Panc1 (cell line): Measurements from ENCODE around the gene PHF20. TPM values are rescaled to one million over a fixed set of nuclear protein-coding genes. Genes with fewer than 3 reads are reported as not detected.
A peak's percentile ranks its signal among the peaks of the same experiment; 100 is the strongest.

ENCODE experiments used
- ATAC-seq: fragments of 200-7000 bp; cut with Tn5 transposase; 2 replicates; pipeline ENCODE4 v1.9.1; 2020; ENCODE audit warnings: mild to moderate bottlenecking, moderate library complexity
- BruUV-seq: library from RNA; stranded (reverse); fragments of 400-500 nt; replicated peaks from 2 replicates; lab custom pipeline; 2021; lab: Mats Ljungman, UMichigan
- CTCF ChIA-PET: fragments of 300-600 bp; sonication (Branson Sonifier 250); formaldehyde crosslinking; loops from one replicate; lab custom pipeline; 2022; ENCODE audit warnings: antibody characterized with exemption; lab: Charles Lee
- POLR2A ChIA-PET: fragments of 300-600 bp; sonication (Branson Sonifier 250); formaldehyde crosslinking; loops from one replicate; lab custom pipeline; 2022; ENCODE audit warnings: antibody characterized with exemption; lab: Charles Lee
- DNase-seq: peaks from one replicate; pipeline ENCODE4 v3.0.0-alpha.2; 2010; ENCODE audit warnings: low read depth, low spot score
- H3K27ac ChIP-seq: 2 replicates; pipeline ENCODE4 v1.5.1; 2011; ENCODE audit warnings: mild to moderate bottlenecking, low read length, inconsistent platforms
- H3K27me3 ChIP-seq: fragments of 200-500 bp; sonication (Bioruptor generic); 2 replicates; pipeline ENCODE4 v1.6.0; 2014; ENCODE audit warnings: low read length, inconsistent platforms; ENCODE audit not compliant: control insufficient read depth, insufficient read depth
- H3K36me3 ChIP-seq: fragments of 200-500 bp; sonication (Bioruptor generic); 2 replicates; pipeline ENCODE4 v1.5.1; 2014; ENCODE audit warnings: inconsistent platforms, mild to moderate bottlenecking, low read length, moderate library complexity; ENCODE audit not compliant: control insufficient read depth, insufficient read depth
- H3K4me1 ChIP-seq: 2 replicates; pipeline ENCODE4 v1.5.1; 2011; ENCODE audit warnings: inconsistent platforms, mild to moderate bottlenecking, low read length, moderate library complexity; ENCODE audit not compliant: control insufficient read depth, insufficient read depth
- H3K4me3 ChIP-seq, 2 experiments: 2 replicates each; pipeline ENCODE4 v1.5.1; 2011 to 2012; ENCODE audit warnings: low read depth in 2 of 2, low read length in 2 of 2, mild to moderate bottlenecking in 2 of 2, inconsistent platforms in 1 of 2, moderate library complexity in 1 of 2
- H3K9me3 ChIP-seq: fragments of 200-500 bp; sonication (Bioruptor generic); 2 replicates; pipeline ENCODE4 v1.5.1; 2014; ENCODE audit warnings: low read depth, mild to moderate bottlenecking, inconsistent platforms, low read length, moderate library complexity; ENCODE audit not compliant: control insufficient read depth, insufficient read depth
- POLR2AphosphoS5 ChIP-seq: IDR thresholded peaks from 2 replicates; pipeline ENCODE4 v1.6.1; 2012; ENCODE audit warnings: mild to moderate bottlenecking, low read depth, low read length, moderate library complexity
- SIN3A ChIP-seq: IDR thresholded peaks from 2 replicates; pipeline ENCODE4 v1.6.1; 2012; ENCODE audit warnings: low read depth, mild to moderate bottlenecking, low read length, moderate library complexity, borderline replicate concordance; ENCODE audit not compliant: insufficient read depth
- TCF7L2 ChIP-seq: IDR thresholded peaks from 2 replicates; pipeline ENCODE4 v1.6.1; 2011; ENCODE audit warnings: mild to moderate bottlenecking, low read depth, low read length, inconsistent platforms
- in situ Hi-C: cut with HindIII; loops from 2 replicates; pipeline ENCODE4 v1.10.0; 2016; ENCODE audit warnings: low sequenced_read_pairs, low pct_unique_long_range_greater_than_20kb
- intact Hi-C: fragments of 100-400 bp; cut with micrococcal nuclease; formaldehyde crosslinking; loops from one replicate; pipeline ENCODE4 v1.10.0; 2022; ENCODE audit not compliant: unreplicated experiment
- total RNA-seq: library from RNA; stranded (reverse); gene quantifications from one replicate; pipeline ENCODE4 v1.2.1, GENCODE V29; 2021; ENCODE audit not compliant: unreplicated experiment
- TF ChIP-seq, protein P1 (sequence below): fragments of 450-650 bp; IDR thresholded peaks from 2 replicates; pipeline ENCODE4 v1.5.1; 2017; ENCODE audit warnings: mild to moderate bottlenecking
- TF ChIP-seq, protein P2 (sequence below), 2 experiments: IDR thresholded peaks; 2 replicates each; pipeline ENCODE4 v1.6.1; 2011 to 2012; ENCODE audit warnings: low read depth in 2 of 2, control low read depth in 1 of 2, low read length in 1 of 2, mild to moderate bottlenecking in 1 of 2, moderate library complexity in 1 of 2; ENCODE audit not compliant: insufficient read depth in 1 of 2

PHF20 gene
- total RNA-seq, 1 experiment from 2014 or later, result 51.5 TPM

DNA sequence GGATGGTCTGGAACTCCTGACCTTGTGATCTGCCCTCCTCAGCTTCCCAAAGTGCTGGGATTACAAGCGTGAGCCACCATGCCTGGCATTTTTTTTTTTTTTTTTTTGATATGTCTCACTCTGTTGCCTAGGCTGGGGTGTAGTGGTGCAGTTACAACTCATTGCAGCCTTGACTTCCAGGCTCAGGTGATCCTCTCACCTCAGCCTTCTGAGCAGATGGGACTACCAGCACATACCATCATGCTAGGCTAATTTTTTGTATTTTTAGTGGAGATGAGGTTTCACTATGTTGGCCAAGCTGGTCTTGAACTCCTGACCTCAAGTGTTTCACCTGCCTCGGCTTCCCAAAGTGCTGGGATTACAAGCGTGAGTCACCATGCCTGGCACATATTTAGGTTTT lies 34.3 kb downstream of the PHF20 start:
- H3K36me3 ChIP-seq, result no peaks in the 10 kb centered on the region; the same call in 1 of the 2 replicates
- no TSS peak for BruUV-seq

DNA sequence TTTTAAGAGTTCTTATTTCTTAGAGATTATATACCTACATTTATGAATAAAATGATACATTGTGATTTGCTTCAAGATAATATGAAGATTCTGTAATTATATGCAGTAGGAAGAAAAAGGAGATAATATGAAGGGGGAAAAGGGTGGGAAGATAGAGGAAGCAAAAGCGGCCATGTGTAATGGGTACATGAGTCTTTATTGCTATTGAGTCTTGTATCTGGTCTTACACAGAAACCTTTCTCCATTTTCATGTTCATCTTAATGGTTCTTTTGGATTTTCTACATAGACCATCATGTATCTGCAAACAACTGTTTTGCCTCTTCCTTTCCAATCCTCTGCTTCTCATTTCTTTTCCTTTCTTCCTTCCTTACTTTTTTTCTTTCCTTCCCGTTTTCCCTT lies 36.1 kb downstream of the PHF20 start:
- POLR2A ChIA-PET, result no interaction called here
- no peaks in the 10 kb centered on the region for H3K4me1 ChIP-seq
- H3K36me3 ChIP-seq, result no peaks in the 10 kb centered on the region
- no peak overlapping the region for H3K4me3 ChIP-seq
- in situ Hi-C loops, result no loop called here
- DNase-seq (no peak), ATAC-seq (no peak)
- CTCF ChIA-PET, result no interaction called here
- no peaks in the 10 kb centered on the region for H3K9me3 ChIP-seq
- intact Hi-C loops, result no loop called here
- no peaks in the 10 kb centered on the region for H3K27me3 ChIP-seq
- TF ChIP-seq, protein P1, sequence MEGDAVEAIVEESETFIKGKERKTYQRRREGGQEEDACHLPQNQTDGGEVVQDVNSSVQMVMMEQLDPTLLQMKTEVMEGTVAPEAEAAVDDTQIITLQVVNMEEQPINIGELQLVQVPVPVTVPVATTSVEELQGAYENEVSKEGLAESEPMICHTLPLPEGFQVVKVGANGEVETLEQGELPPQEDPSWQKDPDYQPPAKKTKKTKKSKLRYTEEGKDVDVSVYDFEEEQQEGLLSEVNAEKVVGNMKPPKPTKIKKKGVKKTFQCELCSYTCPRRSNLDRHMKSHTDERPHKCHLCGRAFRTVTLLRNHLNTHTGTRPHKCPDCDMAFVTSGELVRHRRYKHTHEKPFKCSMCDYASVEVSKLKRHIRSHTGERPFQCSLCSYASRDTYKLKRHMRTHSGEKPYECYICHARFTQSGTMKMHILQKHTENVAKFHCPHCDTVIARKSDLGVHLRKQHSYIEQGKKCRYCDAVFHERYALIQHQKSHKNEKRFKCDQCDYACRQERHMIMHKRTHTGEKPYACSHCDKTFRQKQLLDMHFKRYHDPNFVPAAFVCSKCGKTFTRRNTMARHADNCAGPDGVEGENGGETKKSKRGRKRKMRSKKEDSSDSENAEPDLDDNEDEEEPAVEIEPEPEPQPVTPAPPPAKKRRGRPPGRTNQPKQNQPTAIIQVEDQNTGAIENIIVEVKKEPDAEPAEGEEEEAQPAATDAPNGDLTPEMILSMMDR, result no peak
- TF ChIP-seq, protein P2, sequence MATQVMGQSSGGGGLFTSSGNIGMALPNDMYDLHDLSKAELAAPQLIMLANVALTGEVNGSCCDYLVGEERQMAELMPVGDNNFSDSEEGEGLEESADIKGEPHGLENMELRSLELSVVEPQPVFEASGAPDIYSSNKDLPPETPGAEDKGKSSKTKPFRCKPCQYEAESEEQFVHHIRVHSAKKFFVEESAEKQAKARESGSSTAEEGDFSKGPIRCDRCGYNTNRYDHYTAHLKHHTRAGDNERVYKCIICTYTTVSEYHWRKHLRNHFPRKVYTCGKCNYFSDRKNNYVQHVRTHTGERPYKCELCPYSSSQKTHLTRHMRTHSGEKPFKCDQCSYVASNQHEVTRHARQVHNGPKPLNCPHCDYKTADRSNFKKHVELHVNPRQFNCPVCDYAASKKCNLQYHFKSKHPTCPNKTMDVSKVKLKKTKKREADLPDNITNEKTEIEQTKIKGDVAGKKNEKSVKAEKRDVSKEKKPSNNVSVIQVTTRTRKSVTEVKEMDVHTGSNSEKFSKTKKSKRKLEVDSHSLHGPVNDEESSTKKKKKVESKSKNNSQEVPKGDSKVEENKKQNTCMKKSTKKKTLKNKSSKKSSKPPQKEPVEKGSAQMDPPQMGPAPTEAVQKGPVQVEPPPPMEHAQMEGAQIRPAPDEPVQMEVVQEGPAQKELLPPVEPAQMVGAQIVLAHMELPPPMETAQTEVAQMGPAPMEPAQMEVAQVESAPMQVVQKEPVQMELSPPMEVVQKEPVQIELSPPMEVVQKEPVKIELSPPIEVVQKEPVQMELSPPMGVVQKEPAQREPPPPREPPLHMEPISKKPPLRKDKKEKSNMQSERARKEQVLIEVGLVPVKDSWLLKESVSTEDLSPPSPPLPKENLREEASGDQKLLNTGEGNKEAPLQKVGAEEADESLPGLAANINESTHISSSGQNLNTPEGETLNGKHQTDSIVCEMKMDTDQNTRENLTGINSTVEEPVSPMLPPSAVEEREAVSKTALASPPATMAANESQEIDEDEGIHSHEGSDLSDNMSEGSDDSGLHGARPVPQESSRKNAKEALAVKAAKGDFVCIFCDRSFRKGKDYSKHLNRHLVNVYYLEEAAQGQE (IDR thresholded peaks at IDR 0.05; ENCODE audit: insufficient read depth in 1 of 2, low read depth in 2 of 2, low read length in 1 of 2), result no peak
- TF ChIP-seq POLR2AphosphoS5 (no peak), SIN3A (no peak), TCF7L2 (no peak)
- TSS peak; percentile 58 for BruUV-seq
- H3K27ac ChIP-seq, result no peak overlapping the region

More for the DNA sequence above, 34.3 kb downstream of the PHF20 start:
- ChIA-PET CTCF (no interaction called here), POLR2A (no interaction called here)
- Histone ChIP-seq H3K4me3 (no peak overlapping the region), H3K27ac (no peak overlapping the region), H3K27me3 (no peaks in the 10 kb centered on the region), H3K4me1 (no peaks in the 10 kb centered on the region), H3K9me3 (no peaks in the 10 kb centered on the region)
- no peak for DNase-seq
- in situ Hi-C loops, result no loop called here
- TF ChIP-seq POLR2AphosphoS5, result no peak
- TF ChIP-seq, protein P2 (IDR thresholded peaks at IDR 0.05; ENCODE audit: insufficient read depth in 1 of 2, low read depth in 2 of 2, low read length in 1 of 2), result no peak
- no peak for TF ChIP-seq TCF7L2
- TF ChIP-seq SIN3A, result no peak
- TF ChIP-seq, protein P1, result no peak
- no peak for ATAC-seq
- intact Hi-C loops, result no loop called here
